ENCODE measurements around the gene PLXDC1.

DNA sequence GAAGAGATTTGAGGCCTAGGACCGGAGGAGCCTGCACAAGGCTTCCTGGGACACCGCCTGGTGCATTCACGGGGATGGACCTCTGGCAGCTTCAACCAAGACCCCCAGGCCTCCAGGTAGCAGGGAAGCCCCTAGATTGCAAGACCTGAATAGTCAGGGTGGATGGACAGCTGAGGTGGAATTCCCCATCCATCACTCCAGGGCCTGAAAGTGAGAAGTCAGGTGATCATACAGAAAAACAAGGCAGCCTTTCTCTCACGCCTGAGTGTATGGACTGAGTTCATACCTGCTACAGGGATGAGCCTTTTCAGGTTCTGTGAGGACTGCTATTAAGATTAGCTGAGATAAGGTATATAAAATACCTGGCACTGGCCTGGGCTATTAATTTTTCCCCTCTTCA is 74.2 kb downstream of the PLXDC1 start:
- TF ChIP-seq POLR2A (IDR thresholded peaks at IDR 0.05; ENCODE audit: low read length) (no peak), GATA1 (IDR thresholded peaks at IDR 0.05; ENCODE audit: low read depth, low read length) (no peak)

Measured in erythroblast (primary cell).